HepG2 (cell line): ENCODE data around the gene REM2.

ENCODE experiments used
- CTCF ChIP-seq: sonication (generic); formaldehyde crosslinking; IDR thresholded peaks from 2 replicates; pipeline ENCODE4 v1.5.0; 2020; ENCODE audit warnings: mild to moderate bottlenecking, missing genetic modification reagents, moderate library complexity
- HNRNPH1 ChIP-seq: fragments of 200-400 bp; formaldehyde crosslinking; optimal IDR thresholded peaks from 2 replicates; pipeline ENCODE3; 2017; ENCODE audit warnings: mild to moderate bottlenecking, low read depth, low read length
- POLR2A ChIP-seq, 2 experiments: IDR thresholded peaks; 2 replicates each; pipeline ENCODE4 v1.6.1; 2011; ENCODE audit warnings: low read depth in 2 of 2, low read length in 2 of 2, mild to moderate bottlenecking in 1 of 2, moderate library complexity in 1 of 2; ENCODE audit not compliant: insufficient read depth in 1 of 2
- SP1 ChIP-seq, 2 experiments: fragments of 450-650 bp in 1 of 2; sonication (generic) in 1 of 2; formaldehyde crosslinking in 1 of 2; IDR thresholded peaks; 2 replicates each; pipeline versions ENCODE4 v1.4.0 to v1.6.1; 2016 to 2020; ENCODE audit warnings: missing genetic modification reagents in 1 of 2
- THAP9 ChIP-seq: sonication (generic); formaldehyde crosslinking; IDR thresholded peaks from 2 replicates; pipeline ENCODE4; 2020; ENCODE audit warnings: missing genetic modification reagents, mild to moderate bottlenecking, borderline replicate concordance
- ZNF10 ChIP-seq: sonication (generic); formaldehyde crosslinking; IDR thresholded peaks from 2 replicates; pipeline ENCODE4 v1.4.0; 2020; ENCODE audit warnings: mild to moderate bottlenecking, low read depth, missing genetic modification reagents, borderline replicate concordance
- ZNF225 ChIP-seq: sonication (generic); formaldehyde crosslinking; IDR thresholded peaks from 2 replicates; pipeline ENCODE4 v1.4.0; 2020; ENCODE audit warnings: mild to moderate bottlenecking, missing genetic modification reagents
- TF ChIP-seq, protein P1 (sequence below): sonication (generic); formaldehyde crosslinking; IDR thresholded peaks from 2 replicates; pipeline ENCODE4 v1.4.0; 2020; ENCODE audit warnings: missing genetic modification reagents

- TF ChIP-seq, protein P1, sequence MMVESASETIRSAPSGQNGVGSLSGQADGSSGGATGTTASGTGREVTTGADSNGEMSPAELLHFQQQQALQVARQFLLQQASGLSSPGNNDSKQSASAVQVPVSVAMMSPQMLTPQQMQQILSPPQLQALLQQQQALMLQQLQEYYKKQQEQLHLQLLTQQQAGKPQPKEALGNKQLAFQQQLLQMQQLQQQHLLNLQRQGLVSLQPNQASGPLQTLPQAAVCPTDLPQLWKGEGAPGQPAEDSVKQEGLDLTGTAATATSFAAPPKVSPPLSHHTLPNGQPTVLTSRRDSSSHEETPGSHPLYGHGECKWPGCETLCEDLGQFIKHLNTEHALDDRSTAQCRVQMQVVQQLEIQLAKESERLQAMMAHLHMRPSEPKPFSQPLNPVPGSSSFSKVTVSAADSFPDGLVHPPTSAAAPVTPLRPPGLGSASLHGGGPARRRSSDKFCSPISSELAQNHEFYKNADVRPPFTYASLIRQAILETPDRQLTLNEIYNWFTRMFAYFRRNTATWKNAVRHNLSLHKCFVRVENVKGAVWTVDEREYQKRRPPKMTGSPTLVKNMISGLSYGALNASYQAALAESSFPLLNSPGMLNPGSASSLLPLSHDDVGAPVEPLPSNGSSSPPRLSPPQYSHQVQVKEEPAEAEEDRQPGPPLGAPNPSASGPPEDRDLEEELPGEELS (CRISPR knock-in tag) = no peak
- TF ChIP-seq CTCF (CRISPR knock-in tag) = no peak
- TF ChIP-seq HNRNPH1 = no peak
- no peak for TF ChIP-seq ZNF225 (CRISPR knock-in tag)
- TF ChIP-seq THAP9 = no peak
- no peak for TF ChIP-seq ZNF10 (CRISPR knock-in tag)
- no peak for TF ChIP-seq SP1 (IDR thresholded peaks at IDR 0.05)
- TF ChIP-seq SP1 (CRISPR knock-in tag; IDR thresholded peaks at IDR 0.05) = no peak
- TF ChIP-seq POLR2A (IDR thresholded peaks at IDR 0.05; ENCODE audit: insufficient read depth in 1 of 2, low read depth in 2 of 2, low read length in 2 of 2) = no peak
Measured at GRCh38 chr14:22864979-22865378, 18.0 kb upstream of the REM2 start.
